ENCODE data around the gene EPS8L2. TPM values are rescaled to one million over a fixed set of nuclear protein-coding genes. Genes with fewer than 3 reads are reported as not detected.

Gene EPS8L2
- total and polyA plus RNA-seq, 2 of the 8 experiments (the other 6 are each of a cell fraction or from before 2014, with no cell fraction given), result 38.5 to 57.0 TPM

GRCh38 chr11:703506-703905 lies 2.5 kb upstream of the EPS8L2 start (continued):
- TF ChIP-seq TAF1 (IDR thresholded peaks at IDR 0.05; ENCODE audit: low read depth, low read length), result no peak

Measured in H1 (cell line).